ENCODE results near the gene UQCR10. TPM values are rescaled to one million over a fixed set of nuclear protein-coding genes. Genes with fewer than 3 reads are reported as not detected.

The UQCR10 gene
- total RNA-seq, 2 experiments from 2014 or later, result 81.4 to 87.4 TPM

GRCh38 chr22:29773233-29773632 is 6.1 kb downstream of the UQCR10 start:
- Mint-ChIP-seq H3K27me3 (no peaks in the 10 kb centered on the region), H3K27ac (no peak overlapping the region), H3K36me3 (peaks cover 19% of the 10 kb centered on the region), H3K9me3 (no peaks in the 10 kb centered on the region), H3K4me1 (ENCODE audit: low read depth) (peaks cover 7% of the 10 kb centered on the region), H3K4me3 (no peak overlapping the region)
- DNase-seq, result no peak
- CTCF ChIA-PET, result interaction anchor here (1.2 kb wide), 1 partner anchor 315 kb away, joined by 3 read pairs; no protein-coding TSS in a partner anchor
- POLR2A ChIA-PET, result no interaction called here
- intact Hi-C loops (cut with micrococcal nuclease), result no loop called here

DNA sequence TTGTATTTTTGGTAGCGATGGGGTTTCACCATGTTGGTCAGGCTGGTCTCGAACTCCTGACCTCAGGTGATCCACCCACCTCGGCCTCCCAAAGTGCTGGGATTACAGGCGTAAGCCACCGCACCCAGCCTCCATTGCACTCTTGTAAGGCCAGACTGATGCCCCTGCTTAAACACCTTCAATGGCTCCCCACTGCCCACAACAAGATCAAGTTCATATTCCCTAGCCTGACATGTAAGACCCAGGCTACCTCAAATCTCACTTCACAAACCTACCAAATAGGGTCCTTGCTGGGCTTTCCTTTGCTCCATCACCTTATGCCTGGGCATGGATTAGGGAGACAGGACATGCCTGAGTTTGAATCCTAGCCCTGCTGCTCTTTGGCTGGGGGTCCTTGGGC is 13.1 kb downstream of the UQCR10 start:
- Mint-ChIP-seq H3K36me3 (no peaks in the 10 kb centered on the region), H3K9me3 (no peaks in the 10 kb centered on the region), H3K4me3 (no peak overlapping the region), H3K4me1 (ENCODE audit: low read depth) (no peaks in the 10 kb centered on the region), H3K27ac (no peak overlapping the region), H3K27me3 (no peaks in the 10 kb centered on the region)
- ChIA-PET CTCF (interaction anchor here (1.7 kb wide), 1 partner anchor 144 kb away, joined by 3 read pairs; no protein-coding TSS in a partner anchor), POLR2A (no interaction called here)
- no peak for DNase-seq
- intact Hi-C loops (cut with micrococcal nuclease), result no loop called here

GRCh38 chr22:29780748-29781676 is 13.8 kb downstream of the UQCR10 start:
- DNase-seq, result no peak
- ChIA-PET CTCF (interaction anchor here (1.6 kb wide), 1 partner anchor 224 kb away, joined by 6 read pairs; no protein-coding TSS in a partner anchor), POLR2A (interaction anchor here (1.5 kb wide), 1 partner anchor 14 kb away, joined by 3 read pairs; the partner anchor contains the start of genes UQCR10 and ZMAT5)
- intact Hi-C loops (cut with micrococcal nuclease), result no loop called here
- no peak overlapping the region for H3K4me3 Mint-ChIP-seq
- no peaks in the 10 kb centered on the region for H3K27me3 Mint-ChIP-seq
- H3K9me3 Mint-ChIP-seq, result no peaks in the 10 kb centered on the region
- H3K27ac Mint-ChIP-seq, result no peak overlapping the region
- no peaks in the 10 kb centered on the region for H3K36me3 Mint-ChIP-seq
- no peaks in the 10 kb centered on the region for H3K4me1 Mint-ChIP-seq (ENCODE audit: low read depth)

DNA sequence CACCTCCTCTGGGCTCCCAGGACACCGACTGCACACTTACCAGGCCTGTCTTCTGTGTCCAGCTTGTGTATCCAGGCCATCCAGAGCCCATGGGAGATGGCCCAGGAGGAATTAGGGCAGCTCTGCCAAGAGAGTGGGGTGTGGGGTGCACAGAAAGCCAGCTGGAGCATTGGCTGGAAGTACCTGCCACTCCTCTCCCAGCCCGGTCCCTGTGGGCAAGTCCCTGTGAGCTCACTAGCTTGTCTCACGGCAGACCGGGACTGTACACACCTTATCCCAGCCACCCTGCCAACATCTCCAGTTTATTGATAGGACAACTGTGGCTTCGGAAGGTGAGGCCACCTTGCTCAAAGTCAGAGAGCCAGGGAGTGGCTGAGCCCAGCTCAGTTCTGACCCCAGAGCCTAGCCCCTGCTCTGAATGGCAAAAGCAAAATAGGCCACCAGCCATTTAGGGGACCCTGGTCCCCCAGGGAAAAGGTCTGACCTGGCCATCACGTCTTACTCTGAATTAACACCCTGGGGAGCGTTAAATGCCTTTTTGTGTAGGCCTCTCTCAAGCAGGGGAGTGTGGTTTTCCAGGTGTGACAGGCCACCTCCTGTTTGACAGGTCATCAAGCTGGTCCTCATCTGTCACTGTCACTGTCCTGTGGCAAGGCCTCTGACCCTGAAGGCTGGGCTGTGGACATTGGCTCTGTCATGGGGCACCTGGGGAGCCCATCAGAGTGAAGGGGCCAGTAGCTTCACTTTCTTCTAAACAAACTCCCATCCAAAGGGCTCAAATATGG is 15.1 kb downstream of the UQCR10 start:
- Mint-ChIP-seq H3K4me3 (no peak overlapping the region), H3K27ac (no peak overlapping the region), H3K27me3 (no peaks in the 10 kb centered on the region), H3K4me1 (ENCODE audit: low read depth) (no peaks in the 10 kb centered on the region), H3K9me3 (no peaks in the 10 kb centered on the region), H3K36me3 (no peaks in the 10 kb centered on the region)
- CTCF ChIA-PET, result interaction anchor here (1.6 kb wide), 1 partner anchor 223 kb away, joined by 6 read pairs; no protein-coding TSS in a partner anchor
- DNase-seq, result no peak
- POLR2A ChIA-PET, result interaction anchor here (1.5 kb wide), 1 partner anchor 16 kb away, joined by 3 read pairs; the partner anchor contains the start of genes UQCR10 and ZMAT5
- intact Hi-C loops (cut with micrococcal nuclease), result no loop called here

DNA sequence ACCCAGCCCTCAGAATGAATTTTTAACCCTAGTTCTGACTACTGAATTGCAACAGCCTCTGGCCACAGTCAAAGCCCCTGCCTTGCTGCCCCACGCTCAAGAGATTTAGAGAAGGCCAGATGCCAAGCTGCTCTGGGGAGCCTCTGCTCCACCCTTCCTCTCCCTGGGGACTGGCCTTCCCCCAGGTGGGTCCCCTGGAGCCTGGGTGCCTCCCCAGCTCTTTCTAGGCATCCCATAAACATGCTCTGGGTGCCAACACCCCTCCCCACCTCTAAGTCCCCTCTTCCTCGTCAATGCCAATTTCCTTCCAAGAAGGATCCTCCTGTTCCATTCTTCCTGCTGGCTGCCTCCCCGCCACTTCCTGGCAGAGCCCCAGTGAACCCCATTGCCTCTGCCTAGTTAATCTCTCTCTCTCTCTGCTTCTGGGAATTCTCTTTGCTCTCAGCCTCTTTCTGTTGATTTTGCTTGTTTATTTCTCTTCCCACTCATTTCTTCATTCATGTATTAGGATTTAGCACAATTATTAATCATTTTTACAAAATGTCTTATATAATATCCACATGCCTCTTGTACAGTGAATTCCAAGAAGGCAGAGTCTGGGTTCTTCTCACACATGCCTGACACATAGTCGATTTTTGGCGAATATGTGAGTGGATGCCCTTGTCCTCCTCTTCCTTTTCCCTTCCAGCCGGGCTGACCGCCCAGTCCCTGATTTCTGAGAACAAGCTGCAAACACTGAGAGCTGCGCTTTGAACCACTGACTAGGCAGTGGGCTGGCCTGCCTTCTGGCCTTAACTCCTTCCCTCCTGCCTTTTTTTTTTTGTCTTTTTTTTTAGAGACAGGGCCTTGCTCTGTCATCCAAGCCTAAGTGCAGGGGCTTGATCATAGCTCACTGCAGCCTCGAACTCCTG is 17.5 kb downstream of the UQCR10 start:
- Mint-ChIP-seq H3K36me3 (peaks cover 12% of the 10 kb centered on the region), H3K4me3 (no peak overlapping the region), H3K4me1 (ENCODE audit: low read depth) (no peaks in the 10 kb centered on the region), H3K9me3 (no peaks in the 10 kb centered on the region), H3K27me3 (no peaks in the 10 kb centered on the region), H3K27ac (no peak overlapping the region)
- CTCF ChIA-PET, result interaction anchor here (0.7 kb wide), 1 partner anchor 16 kb away, joined by 3 read pairs; no protein-coding TSS in a partner anchor
- DNase-seq, result no peak
- POLR2A ChIA-PET, result no interaction called here
- intact Hi-C loops (cut with micrococcal nuclease), result no loop called here

GRCh38 chr22:29786031-29786430 is 18.9 kb downstream of the UQCR10 start:
- CTCF ChIA-PET, result no interaction called here
- no peak for DNase-seq
- Mint-ChIP-seq H3K4me1 (ENCODE audit: low read depth) (no peaks in the 10 kb centered on the region), H3K27me3 (no peaks in the 10 kb centered on the region), H3K9me3 (no peaks in the 10 kb centered on the region), H3K4me3 (no peak overlapping the region), H3K27ac (no peak overlapping the region), H3K36me3 (peaks cover 21% of the 10 kb centered on the region)
- intact Hi-C loops (cut with micrococcal nuclease), result no loop called here
- POLR2A ChIA-PET, result interaction anchor here (0.6 kb wide), 1 partner anchor 406 kb away, joined by 4 read pairs; no protein-coding TSS in a partner anchor

- ChIA-PET CTCF (no interaction called here), POLR2A (no interaction called here)
- intact Hi-C loops (cut with micrococcal nuclease), result no loop called here
- Mint-ChIP-seq H3K4me1 (ENCODE audit: low read depth) (no peaks in the 10 kb centered on the region), H3K27ac (no peak overlapping the region), H3K4me3 (no peak overlapping the region), H3K27me3 (no peaks in the 10 kb centered on the region), H3K9me3 (no peaks in the 10 kb centered on the region), H3K36me3 (peaks cover 30% of the 10 kb centered on the region)
- DNase-seq, result no peak
These were observed 20.3 kb downstream of the UQCR10 start for GRCh38 chr22:29787371-29787980.

DNA sequence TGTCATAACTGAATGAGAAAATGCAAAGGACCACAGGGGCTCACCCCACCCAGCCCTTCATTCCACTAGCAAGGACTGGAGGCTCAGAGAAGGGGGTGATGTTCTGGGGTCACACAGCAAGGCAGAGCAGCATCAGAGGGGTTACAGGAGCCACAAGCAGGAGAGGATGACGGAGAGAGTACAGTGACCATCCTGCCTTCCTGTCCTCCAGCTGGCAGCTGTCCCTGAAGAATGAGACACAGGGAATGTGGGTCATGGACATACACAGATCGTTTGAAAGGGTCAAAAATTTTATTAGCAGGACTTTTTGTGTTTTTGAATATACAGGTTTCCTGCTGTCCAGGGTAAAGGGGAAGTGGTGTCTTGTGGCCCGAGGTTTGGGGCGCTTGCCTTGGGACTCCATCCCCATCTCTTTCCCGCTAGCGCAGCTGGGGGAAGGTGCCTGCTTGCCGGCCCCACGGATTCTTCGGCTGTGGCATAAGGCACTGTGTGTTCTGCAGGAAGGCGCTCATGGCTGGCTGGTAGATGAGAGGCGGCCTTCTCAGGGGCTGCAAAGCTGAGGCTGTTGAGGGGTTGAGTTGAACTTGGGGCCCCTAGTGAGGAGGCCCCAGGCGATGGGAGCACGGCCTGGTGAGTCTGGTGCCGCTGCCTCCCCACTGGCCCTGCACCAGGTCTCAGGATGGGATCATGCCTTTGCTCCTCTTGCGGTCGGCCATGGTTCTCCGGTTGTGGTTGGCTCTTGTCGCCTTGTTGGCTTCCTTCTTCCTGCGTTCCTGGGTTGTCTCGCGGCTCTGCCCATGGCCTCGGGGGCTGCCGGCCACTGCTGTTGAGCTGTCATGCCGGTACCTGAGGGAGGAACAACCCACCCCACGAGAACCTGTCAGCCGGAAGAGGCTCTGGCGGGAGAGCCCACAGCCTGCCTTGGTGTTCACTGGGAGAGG is 21.4 kb downstream of the UQCR10 start:
- CTCF ChIA-PET, result interaction anchor here (1.6 kb wide), 1 partner anchor 216 kb away, joined by 6 read pairs; no protein-coding TSS in a partner anchor
- Mint-ChIP-seq H3K4me1 (ENCODE audit: low read depth) (no peaks in the 10 kb centered on the region), H3K27ac (no peak overlapping the region), H3K4me3 (no peak overlapping the region), H3K36me3 (peaks cover 31% of the 10 kb centered on the region), H3K27me3 (no peaks in the 10 kb centered on the region), H3K9me3 (no peaks in the 10 kb centered on the region)
- DNase-seq, result no peak
- intact Hi-C loops (cut with micrococcal nuclease), result no loop called here
- POLR2A ChIA-PET, result no interaction called here

- intact Hi-C loops (cut with micrococcal nuclease), result no loop called here
- Mint-ChIP-seq H3K27me3 (no peaks in the 10 kb centered on the region), H3K4me3 (no peak overlapping the region), H3K4me1 (ENCODE audit: low read depth) (no peaks in the 10 kb centered on the region), H3K36me3 (peaks cover 34% of the 10 kb centered on the region), H3K9me3 (no peaks in the 10 kb centered on the region), H3K27ac (no peak overlapping the region)
- POLR2A ChIA-PET, result no interaction called here
- CTCF ChIA-PET, result interaction anchor here (1.6 kb wide), 1 partner anchor 215 kb away, joined by 6 read pairs; no protein-coding TSS in a partner anchor
- DNase-seq, result no peak
These were observed 22.9 kb downstream of the UQCR10 start for GRCh38 chr22:29790061-29790460.

- H3K36me3 Mint-ChIP-seq, result peaks cover 38% of the 10 kb centered on the region
- no peaks in the 10 kb centered on the region for H3K27me3 Mint-ChIP-seq
- intact Hi-C loops (cut with micrococcal nuclease), result no loop called here
- no peak overlapping the region for H3K4me3 Mint-ChIP-seq
- no peak overlapping the region for H3K27ac Mint-ChIP-seq
- CTCF ChIA-PET, result no interaction called here
- no peak for DNase-seq
- no peaks in the 10 kb centered on the region for H3K4me1 Mint-ChIP-seq (ENCODE audit: low read depth)
- POLR2A ChIA-PET, result no interaction called here
- no peaks in the 10 kb centered on the region for H3K9me3 Mint-ChIP-seq
These were observed 26.2 kb downstream of the UQCR10 start for GRCh38 chr22:29793396-29793795.
